ENCODE measurements around the gene SLIT3.

SLIT3 gene

GRCh38 chr5:168898247-168898911 is 402.6 kb downstream of the SLIT3 start:
- no peak overlapping the region for H3K9ac ChIP-seq (ENCODE audit: low read length)
- no peaks in the 10 kb centered on the region for H3K27me3 ChIP-seq (ENCODE audit: control insufficient read depth, insufficient read depth, low read length)
- H3K4me1 ChIP-seq (ENCODE audit: control insufficient read depth, low read depth, low read length): no peaks in the 10 kb centered on the region

GRCh38 chr5:168897387-168898122 is 403.4 kb downstream of the SLIT3 start:
- Histone ChIP-seq H3K4me1 (ENCODE audit: control insufficient read depth, low read depth, low read length) (no peaks in the 10 kb centered on the region), H3K9me3 (ENCODE audit: control insufficient read depth, low read depth, low read length) (no peaks in the 10 kb centered on the region), H3K9ac (ENCODE audit: low read length) (no peak overlapping the region), H3K27ac (ENCODE audit: low read length) (no peak overlapping the region), H3K4me3 (ENCODE audit: low read length) (no peak overlapping the region), H3K36me3 (ENCODE audit: control insufficient read depth, low read depth, low read length) (no peaks in the 10 kb centered on the region), H3K27me3 (ENCODE audit: control insufficient read depth, insufficient read depth, low read length) (no peaks in the 10 kb centered on the region)

More at GRCh38 chr5:168898247-168898911, 402.6 kb downstream of the SLIT3 start:
- Histone ChIP-seq H3K9me3 (ENCODE audit: control insufficient read depth, low read depth, low read length) (no peaks in the 10 kb centered on the region), H3K27ac (ENCODE audit: low read length) (no peak overlapping the region), H3K4me3 (ENCODE audit: low read length) (no peak overlapping the region), H3K36me3 (ENCODE audit: control insufficient read depth, low read depth, low read length) (no peaks in the 10 kb centered on the region)

GRCh38 chr5:168895295-168896071 is 405.5 kb downstream of the SLIT3 start:
- Histone ChIP-seq H3K9me3 (ENCODE audit: control insufficient read depth, low read depth, low read length) (no peaks in the 10 kb centered on the region), H3K27me3 (ENCODE audit: control insufficient read depth, insufficient read depth, low read length) (no peaks in the 10 kb centered on the region), H3K4me3 (ENCODE audit: low read length) (no peak overlapping the region), H3K36me3 (ENCODE audit: control insufficient read depth, low read depth, low read length) (no peaks in the 10 kb centered on the region), H3K9ac (ENCODE audit: low read length) (no peak overlapping the region), H3K27ac (ENCODE audit: low read length) (no peak overlapping the region), H3K4me1 (ENCODE audit: control insufficient read depth, low read depth, low read length) (no peaks in the 10 kb centered on the region)

- H3K27me3 ChIP-seq (ENCODE audit: control insufficient read depth, insufficient read depth, low read length): no peaks in the 10 kb centered on the region
These were observed 407.7 kb downstream of the SLIT3 start for GRCh38 chr5:168893283-168893682.

GRCh38 chr5:168892618-168893186 is 408.2 kb downstream of the SLIT3 start:
- no peak overlapping the region for H3K27ac ChIP-seq (ENCODE audit: low read length)
- no peak overlapping the region for H3K9ac ChIP-seq (ENCODE audit: low read length)
- H3K9me3 ChIP-seq (ENCODE audit: control insufficient read depth, low read depth, low read length): no peaks in the 10 kb centered on the region
- no peaks in the 10 kb centered on the region for H3K4me1 ChIP-seq (ENCODE audit: control insufficient read depth, low read depth, low read length)
- H3K4me3 ChIP-seq (ENCODE audit: low read length): no peak overlapping the region
- no peaks in the 10 kb centered on the region for H3K27me3 ChIP-seq (ENCODE audit: control insufficient read depth, insufficient read depth, low read length)
- H3K36me3 ChIP-seq (ENCODE audit: control insufficient read depth, low read depth, low read length): no peaks in the 10 kb centered on the region

More at GRCh38 chr5:168893283-168893682, 407.7 kb downstream of the SLIT3 start:
- Histone ChIP-seq H3K27ac (ENCODE audit: low read length) (no peak overlapping the region), H3K9me3 (ENCODE audit: control insufficient read depth, low read depth, low read length) (no peaks in the 10 kb centered on the region), H3K9ac (ENCODE audit: low read length) (no peak overlapping the region), H3K36me3 (ENCODE audit: control insufficient read depth, low read depth, low read length) (no peaks in the 10 kb centered on the region), H3K4me3 (ENCODE audit: low read length) (no peak overlapping the region), H3K4me1 (ENCODE audit: control insufficient read depth, low read depth, low read length) (no peaks in the 10 kb centered on the region)

GRCh38 chr5:168890816-168891812 is 409.8 kb downstream of the SLIT3 start:
- Histone ChIP-seq H3K9me3 (ENCODE audit: control insufficient read depth, low read depth, low read length) (no peaks in the 10 kb centered on the region), H3K27ac (ENCODE audit: low read length) (no peak overlapping the region), H3K27me3 (ENCODE audit: control insufficient read depth, insufficient read depth, low read length) (no peaks in the 10 kb centered on the region), H3K36me3 (ENCODE audit: control insufficient read depth, low read depth, low read length) (no peaks in the 10 kb centered on the region), H3K4me1 (ENCODE audit: control insufficient read depth, low read depth, low read length) (no peaks in the 10 kb centered on the region), H3K4me3 (ENCODE audit: low read length) (no peak overlapping the region), H3K9ac (ENCODE audit: low read length) (no peak overlapping the region)

GRCh38 chr5:168889039-168889438 is 411.9 kb downstream of the SLIT3 start:
- Histone ChIP-seq H3K36me3 (ENCODE audit: control insufficient read depth, low read depth, low read length) (no peaks in the 10 kb centered on the region), H3K4me1 (ENCODE audit: control insufficient read depth, low read depth, low read length) (no peaks in the 10 kb centered on the region), H3K9me3 (ENCODE audit: control insufficient read depth, low read depth, low read length) (no peaks in the 10 kb centered on the region), H3K27me3 (ENCODE audit: control insufficient read depth, insufficient read depth, low read length) (no peaks in the 10 kb centered on the region), H3K4me3 (ENCODE audit: low read length) (no peak overlapping the region), H3K27ac (ENCODE audit: low read length) (no peak overlapping the region), H3K9ac (ENCODE audit: low read length) (no peak overlapping the region)

GRCh38 chr5:168887931-168888330 is 413.0 kb downstream of the SLIT3 start:
- peaks cover 8% of the 10 kb centered on the region for H3K4me1 ChIP-seq (ENCODE audit: control insufficient read depth, low read depth, low read length)
- no peak overlapping the region for H3K4me3 ChIP-seq (ENCODE audit: low read length)
- H3K9ac ChIP-seq (ENCODE audit: low read length): no peak overlapping the region
- no peaks in the 10 kb centered on the region for H3K27me3 ChIP-seq (ENCODE audit: control insufficient read depth, insufficient read depth, low read length)
- H3K27ac ChIP-seq (ENCODE audit: low read length): no peak overlapping the region
- H3K9me3 ChIP-seq (ENCODE audit: control insufficient read depth, low read depth, low read length): no peaks in the 10 kb centered on the region
- H3K36me3 ChIP-seq (ENCODE audit: control insufficient read depth, low read depth, low read length): no peaks in the 10 kb centered on the region

- Histone ChIP-seq H3K4me3 (ENCODE audit: low read length) (no peak overlapping the region), H3K9ac (ENCODE audit: low read length) (no peak overlapping the region), H3K9me3 (ENCODE audit: control insufficient read depth, low read depth, low read length) (no peaks in the 10 kb centered on the region), H3K36me3 (ENCODE audit: control insufficient read depth, low read depth, low read length) (no peaks in the 10 kb centered on the region), H3K4me1 (ENCODE audit: control insufficient read depth, low read depth, low read length) (peaks cover 21% of the 10 kb centered on the region), H3K27ac (ENCODE audit: low read length) (no peak overlapping the region), H3K27me3 (ENCODE audit: control insufficient read depth, insufficient read depth, low read length) (no peaks in the 10 kb centered on the region)
These were observed 414.8 kb downstream of the SLIT3 start for GRCh38 chr5:168886157-168886556.

GRCh38 chr5:168885324-168886120 is 415.4 kb downstream of the SLIT3 start:
- no peaks in the 10 kb centered on the region for H3K9me3 ChIP-seq (ENCODE audit: control insufficient read depth, low read depth, low read length)
- H3K9ac ChIP-seq (ENCODE audit: low read length): no peak overlapping the region
- no peaks in the 10 kb centered on the region for H3K36me3 ChIP-seq (ENCODE audit: control insufficient read depth, low read depth, low read length)
- no peak overlapping the region for H3K4me3 ChIP-seq (ENCODE audit: low read length)
- H3K27ac ChIP-seq (ENCODE audit: low read length): no peak overlapping the region
- H3K4me1 ChIP-seq (ENCODE audit: control insufficient read depth, low read depth, low read length): peaks cover 28% of the 10 kb centered on the region
- H3K27me3 ChIP-seq (ENCODE audit: control insufficient read depth, insufficient read depth, low read length): no peaks in the 10 kb centered on the region
